Left cardiac atrium (tissue), 2 donors: ENCODE data around the gene IDI2. TPM values are rescaled to one million over a fixed set of nuclear protein-coding genes. Genes with fewer than 3 reads are reported as not detected.

Source experiments
- total RNA-seq, 2 donors: library from RNA; stranded (reverse); fragmentation: NEBNext Ultra II Directional; extraction: Animal tissue kit (Norgen Biotek cat#: 25700); gene quantifications; one replicate each; pipeline ENCODE4 v1.2.1, GENCODE V29; 2021
- donor health status: DM: no; HTN: yes; CAD: no; lungs with severe emphysema.
- donor health status: DM: yes; HTN: yes; CAD: no.

IDI2 gene
- total RNA-seq, 2 donors from 2014 or later: not detected

Other genes starting within 250 kb of the IDI2 start
- gene LARP4B, start 94.2 kb downstream of the IDI2 start, total RNA-seq: 10 to 100 TPM; 45.3 to 53.9 TPM
- gene GTPBP4, start 37.4 kb downstream of the IDI2 start, total RNA-seq: 10 to 100 TPM; 25.0 to 37.7 TPM
- gene IDI1, start 23.3 kb upstream of the IDI2 start, total RNA-seq: 10 to 100 TPM; 18.4 to 29.8 TPM
- 10 to 100 TPM; 23.2 to 33.9 TPM for gene WDR37, start 30.5 kb upstream of the IDI2 start, total RNA-seq